K562 (cell line): Measurements from ENCODE around the gene MEX3A. TPM values are rescaled to one million over a fixed set of nuclear protein-coding genes. Genes with fewer than 3 reads are reported as not detected.
A peak's percentile ranks its signal among the peaks of the same experiment; 100 is the strongest.

Source experiments
- ATF1 ChIP-seq, 2 experiments: fragments of 450-650 bp in 1 of 2; IDR thresholded peaks; 2 replicates each; pipeline ENCODE4 v1.6.1; 2016; ENCODE audit warnings: missing compliant biosample characterization in 1 of 2, missing genetic modification characterization in 1 of 2
- BACH1 ChIP-seq: fragments of 200-800 bp; sonication (Bioruptor generic); IDR thresholded peaks from 2 replicates; pipeline ENCODE4 v1.6.1; 2016; ENCODE audit warnings: missing genetic modification characterization, missing compliant biosample characterization
- CBFB ChIP-seq: sonication (generic); formaldehyde crosslinking; IDR thresholded peaks from 2 replicates; pipeline ENCODE4 v1.4.0; 2020; ENCODE audit warnings: mild to moderate bottlenecking, missing genetic modification reagents
- CBX1 ChIP-seq: sonication (generic); IDR thresholded peaks from 2 replicates; pipeline ENCODE4 v1.6.1; 2016; ENCODE audit warnings: antibody characterized with exemption, low read depth, mild to moderate bottlenecking
- CBX8 ChIP-seq: fragments of 200-600 bp; sonication (generic); IDR thresholded peaks from 2 replicates; pipeline ENCODE4 v1.6.1; 2012; ENCODE audit warnings: borderline replicate concordance, mixed run types, low read depth, mild to moderate bottlenecking, moderate library complexity, mixed read lengths, low read length, control low read depth, inconsistent platforms; ENCODE audit not compliant: poor library complexity, severe bottlenecking; ENCODE audit errors: extremely low read depth
- CC2D1A ChIP-seq: fragments of 450-650 bp; IDR thresholded peaks from 2 replicates; pipeline ENCODE4 v1.6.1; 2017; ENCODE audit warnings: mild to moderate bottlenecking
- ELF4 ChIP-seq: fragments of 450-650 bp; formaldehyde crosslinking; IDR thresholded peaks from 2 replicates; pipeline ENCODE4 v1.4.0; 2022; ENCODE audit warnings: missing genetic modification characterization
- FIP1L1 ChIP-seq: fragments of 200-400 bp; formaldehyde crosslinking; IDR thresholded peaks from 2 replicates; pipeline ENCODE4 v1.6.1; 2018; ENCODE audit warnings: mild to moderate bottlenecking, low read depth, low read length; ENCODE audit not compliant: poor library complexity, severe bottlenecking
- GABPA ChIP-seq: fragments of 200-800 bp; sonication (Bioruptor generic); conservative IDR thresholded peaks from 2 replicates; pipeline ENCODE4 v1.6.1; 2016; ENCODE audit warnings: low read depth, missing genetic modification characterization, missing compliant biosample characterization
- HDAC1 ChIP-seq, 2 experiments: fragments of 450-650 bp; IDR thresholded peaks; 2 replicates each; pipeline ENCODE4 v1.6.1; 2016 to 2017; ENCODE audit warnings: inconsistent platforms in 1 of 2, mild to moderate bottlenecking in 1 of 2, moderate library complexity in 1 of 2
- KAT7 ChIP-seq: sonication (generic); formaldehyde crosslinking; IDR thresholded peaks from 2 replicates; pipeline ENCODE4 v1.8.0; 2022; ENCODE audit warnings: missing genetic modification reagents, mild to moderate bottlenecking, borderline replicate concordance
- MXI1 ChIP-seq: IDR thresholded peaks from 2 replicates; pipeline ENCODE4 v1.6.1; 2011; ENCODE audit warnings: low read depth, mild to moderate bottlenecking, improper control_type of control experiment, low read length
- MYC ChIP-seq, 2 experiments: fragments of 250-450 bp in 1 of 2; sonication (Bioruptor Pico) in 1 of 2; IDR thresholded peaks; 2 replicates each; pipeline versions ENCODE4 v1.5.1 to v1.6.1; 2012 to 2021; ENCODE audit warnings: low read depth in 2 of 2, borderline replicate concordance in 1 of 2, improper control_type of control experiment in 1 of 2, low read length in 1 of 2, mild to moderate bottlenecking in 1 of 2, moderate library complexity in 1 of 2
- POLR2A ChIP-seq: fragments of 450-650 bp; conservative IDR thresholded peaks from 2 replicates; pipeline ENCODE4 v1.6.1; 2016
- PYGO2 ChIP-seq: fragments of 450-650 bp; IDR thresholded peaks from 2 replicates; pipeline ENCODE4 v1.6.1; 2016; ENCODE audit warnings: mild to moderate bottlenecking, missing genetic modification characterization, moderate library complexity, missing compliant biosample characterization
- SMAD1 ChIP-seq: fragments of 150-350 bp; IDR thresholded peaks from 2 replicates; pipeline ENCODE4 v1.6.1; 2014; ENCODE audit warnings: low read length, low read depth; ENCODE audit not compliant: partially characterized antibody
- SPI1 ChIP-seq: IDR thresholded peaks from 2 replicates; pipeline ENCODE4 v1.6.1; 2011; ENCODE audit warnings: low read depth, low read length, control low read depth, borderline replicate concordance
- TAF15 ChIP-seq: fragments of 200-400 bp; formaldehyde crosslinking; IDR thresholded peaks from 2 replicates; pipeline ENCODE4 v1.6.1; 2017; ENCODE audit warnings: mild to moderate bottlenecking, low read depth, low read length, moderate library complexity
- TEAD4 ChIP-seq, 2 experiments: sonication (generic) in 1 of 2; formaldehyde crosslinking in 1 of 2; IDR thresholded peaks; 2 replicates each; pipeline versions ENCODE4 v1.6.1 to v1.8.0; 2012 to 2022; ENCODE audit warnings: borderline replicate concordance in 1 of 2, inconsistent platforms in 1 of 2, low read length in 1 of 2, mild to moderate bottlenecking in 1 of 2, missing genetic modification reagents in 1 of 2
- XRCC4 ChIP-seq: IDR thresholded peaks from one replicate; pipeline ENCODE4 v1.6.1; 2011; ENCODE audit not compliant: insufficient read depth, insufficient read length; ENCODE audit errors: extremely low read depth
- ZNF143 ChIP-seq: sonication (generic); formaldehyde crosslinking; IDR thresholded peaks from 2 replicates; pipeline ENCODE4 v1.9.0; 2022; ENCODE audit warnings: mild to moderate bottlenecking, missing genetic modification reagents
- ZNF217 ChIP-seq: sonication (generic); formaldehyde crosslinking; IDR thresholded peaks from 2 replicates; pipeline ENCODE4 v1.8.0; 2022; ENCODE audit warnings: mild to moderate bottlenecking, missing genetic modification reagents
- ZNF282 ChIP-seq: sonication (generic); formaldehyde crosslinking; IDR thresholded peaks from 2 replicates; pipeline ENCODE4 v1.8.1; 2023; ENCODE audit warnings: missing genetic modification reagents
- polyA plus RNA-seq, 8 experiments: library from polyadenylated mRNA; depleted of rRNA in 4 of 8; stranded (reverse) in 5 of 8; unstranded in 3 of 8; fragments of >200 nt; fragmentation: Nextera tagmentation in 2 of 8; fragmentation: Illumina TruSeq in 1 of 8; extraction: Ambion mirVana in 2 of 8; extraction: Trizol in 1 of 8; gene quantifications; 2 replicates each; pipeline versions ENCODE4 v1.2.1 to v1.2.3, GENCODE V29; 2011 to 2014; ENCODE audit warnings: inconsistent platforms in 1 of 8, missing spikeins in 1 of 8
- total RNA-seq, 7 experiments: library from RNA; depleted of rRNA in 6 of 7; stranded (reverse); fragments of >200 nt in 6 of 7; fragmentation: Illumina TruSeq in 2 of 7; extraction: Trizol in 2 of 7; gene quantifications; 2 replicates each; pipeline versions ENCODE4 v1.2.1 to v1.2.3, GENCODE V29; 2011 to 2021; ENCODE audit warnings: low replicate concordance in 1 of 7
- TF ChIP-seq, protein P1 (sequence below): fragments of 250-450 bp; sonication (Bioruptor Pico); IDR thresholded peaks from 2 replicates; pipeline ENCODE4 v1.4.0; 2020; ENCODE audit warnings: mild to moderate bottlenecking, moderate library complexity

Gene MEX3A
- total and polyA plus RNA-seq, 9 of the 15 experiments (the other 6 are each of a cell fraction or from before 2014, with no cell fraction given), result 0.36 to 13.7 (median 5.2) TPM

DNA sequence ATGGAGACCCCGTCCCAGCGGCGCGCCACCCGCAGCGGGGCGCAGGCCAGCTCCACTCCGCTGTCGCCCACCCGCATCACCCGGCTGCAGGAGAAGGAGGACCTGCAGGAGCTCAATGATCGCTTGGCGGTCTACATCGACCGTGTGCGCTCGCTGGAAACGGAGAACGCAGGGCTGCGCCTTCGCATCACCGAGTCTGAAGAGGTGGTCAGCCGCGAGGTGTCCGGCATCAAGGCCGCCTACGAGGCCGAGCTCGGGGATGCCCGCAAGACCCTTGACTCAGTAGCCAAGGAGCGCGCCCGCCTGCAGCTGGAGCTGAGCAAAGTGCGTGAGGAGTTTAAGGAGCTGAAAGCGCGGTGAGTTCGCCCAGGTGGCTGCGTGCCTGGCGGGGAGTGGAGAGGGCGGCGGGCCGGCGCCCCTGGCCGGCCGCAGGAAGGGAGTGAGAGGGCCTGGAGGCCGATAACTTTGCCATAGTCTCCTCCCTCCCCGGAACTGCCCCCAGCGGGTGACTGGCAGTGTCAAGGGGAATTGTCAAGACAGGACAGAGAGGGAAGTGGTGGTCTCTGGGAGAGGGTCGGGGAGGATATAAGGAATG lies 32.8 kb upstream of the MEX3A start (continued):
- no peak for TF ChIP-seq MXI1
- no peak for TF ChIP-seq PYGO2 (tag)
- TF ChIP-seq ZNF143, result 0 out of 2 replicates have a peak, but pooled peaks have one; percentile 32
- peak in 1 of 2 experiments; percentile 59; a peak in 2 of 4 replicates for TF ChIP-seq HDAC1 (IDR thresholded peaks at IDR 0.05)
- no peak for TF ChIP-seq ATF1 (CRISPR knock-in tag; IDR thresholded peaks at IDR 0.05)
- TF ChIP-seq ATF1 (tag; IDR thresholded peaks at IDR 0.05), result no peak
- TF ChIP-seq SPI1, result peak; percentile 32; the same call in 1 of the 2 replicates
- peak; percentile 43; the same call in 1 of the 2 replicates for TF ChIP-seq MYC (IDR thresholded peaks at IDR 0.05; ENCODE audit: low read depth, low read length)
- peak; percentile 85; the same call in 1 of the 2 replicates for TF ChIP-seq MYC (CRISPR knock-in tag; IDR thresholded peaks at IDR 0.05; ENCODE audit: borderline replicate concordance, low read depth)
- 0 out of 2 replicates have a peak, but pooled peaks have one; percentile 92 for TF ChIP-seq KAT7
- 0 out of 2 replicates have a peak, but pooled peaks have one; percentile 65 for TF ChIP-seq CBFB (CRISPR knock-in tag)
- TF ChIP-seq GABPA (tag), result peak; percentile 34; the same call in 1 of the 2 replicates
- no peak for TF ChIP-seq BACH1 (tag)
- no peak for TF ChIP-seq CC2D1A
- no peak for TF ChIP-seq XRCC4
- no peak for TF ChIP-seq TAF15
- peak; percentile 31 for TF ChIP-seq FIP1L1
- no peak for TF ChIP-seq TEAD4 (IDR thresholded peaks at IDR 0.05; ENCODE audit: low read length)
- TF ChIP-seq TEAD4 (CRISPR knock-in tag; IDR thresholded peaks at IDR 0.05; ENCODE audit: borderline replicate concordance), result 0 out of 2 replicates have a peak, but pooled peaks have one; percentile 33
- TF ChIP-seq ZNF217 (CRISPR knock-in tag), result no peak
- TF ChIP-seq ZNF282 (CRISPR knock-in tag), result 0 out of 2 replicates have a peak, but pooled peaks have one; percentile 15
- 0 out of 2 replicates have a peak, but pooled peaks have one; percentile 47 for TF ChIP-seq POLR2A
- TF ChIP-seq ELF4, result peak; percentile 22; the same call in 1 of the 2 replicates
- no peak for TF ChIP-seq SMAD1
- TF ChIP-seq, protein P1, sequence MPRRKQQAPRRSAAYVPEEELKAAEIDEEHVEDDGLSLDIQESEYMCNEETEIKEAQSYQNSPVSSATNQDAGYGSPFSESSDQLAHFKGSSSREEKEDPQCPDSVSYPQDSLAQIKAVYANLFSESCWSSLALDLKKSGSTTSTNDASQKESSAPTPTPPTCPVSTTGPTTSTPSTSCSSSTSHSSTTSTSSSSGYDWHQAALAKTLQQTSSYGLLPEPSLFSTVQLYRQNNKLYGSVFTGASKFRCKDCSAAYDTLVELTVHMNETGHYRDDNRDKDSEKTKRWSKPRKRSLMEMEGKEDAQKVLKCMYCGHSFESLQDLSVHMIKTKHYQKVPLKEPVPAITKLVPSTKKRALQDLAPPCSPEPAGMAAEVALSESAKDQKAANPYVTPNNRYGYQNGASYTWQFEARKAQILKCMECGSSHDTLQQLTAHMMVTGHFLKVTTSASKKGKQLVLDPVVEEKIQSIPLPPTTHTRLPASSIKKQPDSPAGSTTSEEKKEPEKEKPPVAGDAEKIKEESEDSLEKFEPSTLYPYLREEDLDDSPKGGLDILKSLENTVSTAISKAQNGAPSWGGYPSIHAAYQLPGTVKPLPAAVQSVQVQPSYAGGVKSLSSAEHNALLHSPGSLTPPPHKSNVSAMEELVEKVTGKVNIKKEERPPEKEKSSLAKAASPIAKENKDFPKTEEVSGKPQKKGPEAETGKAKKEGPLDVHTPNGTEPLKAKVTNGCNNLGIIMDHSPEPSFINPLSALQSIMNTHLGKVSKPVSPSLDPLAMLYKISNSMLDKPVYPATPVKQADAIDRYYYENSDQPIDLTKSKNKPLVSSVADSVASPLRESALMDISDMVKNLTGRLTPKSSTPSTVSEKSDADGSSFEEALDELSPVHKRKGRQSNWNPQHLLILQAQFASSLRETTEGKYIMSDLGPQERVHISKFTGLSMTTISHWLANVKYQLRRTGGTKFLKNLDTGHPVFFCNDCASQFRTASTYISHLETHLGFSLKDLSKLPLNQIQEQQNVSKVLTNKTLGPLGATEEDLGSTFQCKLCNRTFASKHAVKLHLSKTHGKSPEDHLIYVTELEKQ (CRISPR knock-in tag), result no peak
- no peak for TF ChIP-seq CBX8
- no peak for TF ChIP-seq CBX1
